Kidney (tissue), 14 donors: ENCODE data around the gene ACOT9. TPM values are rescaled to one million over a fixed set of nuclear protein-coding genes. Genes with fewer than 3 reads are reported as not detected.
"Not testable (repeated sequence)": the region's sequence is repeated elsewhere in the genome, so short reads cannot be mapped to it uniquely, and the experiment has no call there.

Experiments
- DNase-seq, 5 donors: peaks; one replicate each; pipeline ENCODE4 v3.0.0-alpha.2; 2013 to 2020
- FAIRE-seq: peaks from 2 replicates; lab custom pipeline; 2012; peaks lifted over from hg19 to GRCh38; lab: Jason Lieb, UNC
- H3K27ac ChIP-seq, 2 donors: one replicate each; pipeline ENCODE4 v1.7.0; 2013; ENCODE audit warnings: low read depth in 2 of 2, low read length in 2 of 2, inconsistent platforms in 1 of 2
- H3K27me3 ChIP-seq: one replicate; pipeline ENCODE4 v1.7.1; 2013; ENCODE audit warnings: low read length, inconsistent platforms; ENCODE audit not compliant: control insufficient read depth, insufficient read depth
- H3K36me3 ChIP-seq, 3 donors: one replicate each; pipeline versions ENCODE4 v1.7.0 to v1.7.1; 2013; ENCODE audit warnings: low read length in 3 of 3, control low read depth in 1 of 3, inconsistent platforms in 1 of 3; ENCODE audit not compliant: insufficient read depth in 3 of 3, control insufficient read depth in 2 of 3
- H3K4me1 ChIP-seq, 3 donors: one replicate each; pipeline versions ENCODE4 v1.7.0 to v1.7.1; 2013; ENCODE audit warnings: low read length in 3 of 3, inconsistent platforms in 1 of 3, low read depth in 1 of 3; ENCODE audit not compliant: control insufficient read depth in 2 of 3, insufficient read depth in 2 of 3
- H3K4me3 ChIP-seq, 3 donors: one replicate each; pipeline versions ENCODE4 v1.7.0 to v1.8.1; 2013; ENCODE audit warnings: low read length in 3 of 3, control low read depth in 1 of 3, inconsistent platforms in 1 of 3
- H3K9ac ChIP-seq, 3 donors: one replicate each; pipeline versions ENCODE4 v1.7.0 to v1.7.1; 2013; ENCODE audit warnings: low read length in 3 of 3, control low read depth in 1 of 3, inconsistent platforms in 1 of 3
- H3K9me3 ChIP-seq, 3 donors: one replicate each; pipeline versions ENCODE4 v1.7.0 to v1.7.1; 2013; ENCODE audit warnings: low read length in 3 of 3, control low read depth in 1 of 3, inconsistent platforms in 1 of 3; ENCODE audit not compliant: control insufficient read depth in 2 of 3, insufficient read depth in 1 of 3
- intact Hi-C: fragments of 100-400 bp; cut with DNase I; formaldehyde crosslinking; loops from one replicate; pipeline ENCODE4 v1.11.1; 2022
- polyA plus RNA-seq: library from polyadenylated mRNA; stranded (reverse); fragments of 350-450 nt; fragmentation: Illumina TruSeq; extraction: RNeasy Lipid Tissue Mini Kit (QIAGEN cat#74804); gene quantifications from one replicate; pipeline ENCODE4 v1.2.3, GENCODE V29; 2014; ENCODE audit warnings: low read depth, low replicate concordance; ENCODE audit not compliant: insufficient read depth
- total RNA-seq: library from RNA; stranded (reverse); fragmentation: NEBNext Ultra II Directional; extraction: Animal tissue kit (Norgen Biotek cat#: 25700); gene quantifications from one replicate; pipeline ENCODE4 v1.2.1, GENCODE V29; 2021
- TF ChIP-seq, protein P1 (sequence below): IDR thresholded peaks from 3 replicates; pipeline ENCODE4 v1.5.1; 2012; ENCODE audit warnings: mild to moderate bottlenecking, moderate library complexity, borderline replicate concordance; ENCODE audit not compliant: insufficient read depth; ENCODE audit errors: extremely low read depth
- donor health status: control.
- donor health status: control.
- donor health status: control.
- donor health status: control.
- donor health status: control.
- donor health status: DM: yes; HTN: yes; CAD: no.
- donor health status: Normal renal cell carcinoma (clear cell type).

Gene ACOT9
- total and polyA plus RNA-seq, 2 donors from 2014 or later: 24.9 to 42.7 TPM

DNA sequence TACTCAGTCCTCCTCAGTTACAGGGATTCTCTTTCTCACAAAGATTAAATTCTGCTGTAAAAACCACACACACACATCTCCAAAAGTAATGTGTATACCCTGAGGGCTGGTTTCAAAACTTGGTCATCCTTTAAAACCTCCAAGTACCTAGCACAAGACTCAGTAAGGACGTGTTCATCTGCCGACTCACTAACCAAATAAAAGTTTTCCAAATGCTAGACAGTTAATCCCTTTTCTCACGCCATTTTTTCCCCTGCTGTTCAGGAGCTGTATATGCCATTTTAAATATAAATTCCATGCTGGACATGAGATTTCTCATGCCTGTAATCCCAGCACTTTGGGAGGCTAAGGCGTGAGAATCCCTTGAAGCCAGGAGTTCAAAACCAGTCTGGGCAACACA, 35.9 kb upstream of the ACOT9 start:
- DNase-seq: no peak
- FAIRE-seq: no peak
- intact Hi-C loops: no loop called here
- no peaks in the 10 kb centered on the region for H3K9me3 ChIP-seq
- H3K9ac ChIP-seq: no peak overlapping the region
- H3K27me3 ChIP-seq: no peaks in the 10 kb centered on the region
- TF ChIP-seq, protein P1, sequence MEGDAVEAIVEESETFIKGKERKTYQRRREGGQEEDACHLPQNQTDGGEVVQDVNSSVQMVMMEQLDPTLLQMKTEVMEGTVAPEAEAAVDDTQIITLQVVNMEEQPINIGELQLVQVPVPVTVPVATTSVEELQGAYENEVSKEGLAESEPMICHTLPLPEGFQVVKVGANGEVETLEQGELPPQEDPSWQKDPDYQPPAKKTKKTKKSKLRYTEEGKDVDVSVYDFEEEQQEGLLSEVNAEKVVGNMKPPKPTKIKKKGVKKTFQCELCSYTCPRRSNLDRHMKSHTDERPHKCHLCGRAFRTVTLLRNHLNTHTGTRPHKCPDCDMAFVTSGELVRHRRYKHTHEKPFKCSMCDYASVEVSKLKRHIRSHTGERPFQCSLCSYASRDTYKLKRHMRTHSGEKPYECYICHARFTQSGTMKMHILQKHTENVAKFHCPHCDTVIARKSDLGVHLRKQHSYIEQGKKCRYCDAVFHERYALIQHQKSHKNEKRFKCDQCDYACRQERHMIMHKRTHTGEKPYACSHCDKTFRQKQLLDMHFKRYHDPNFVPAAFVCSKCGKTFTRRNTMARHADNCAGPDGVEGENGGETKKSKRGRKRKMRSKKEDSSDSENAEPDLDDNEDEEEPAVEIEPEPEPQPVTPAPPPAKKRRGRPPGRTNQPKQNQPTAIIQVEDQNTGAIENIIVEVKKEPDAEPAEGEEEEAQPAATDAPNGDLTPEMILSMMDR: no peak
- H3K4me1 ChIP-seq: no peaks in the 10 kb centered on the region
- H3K27ac ChIP-seq: no peak overlapping the region
- H3K36me3 ChIP-seq: peaks cover 0 to 1% (median 0%) of the 10 kb centered on the region in 3 donors
- no peak overlapping the region for H3K4me3 ChIP-seq

DNA sequence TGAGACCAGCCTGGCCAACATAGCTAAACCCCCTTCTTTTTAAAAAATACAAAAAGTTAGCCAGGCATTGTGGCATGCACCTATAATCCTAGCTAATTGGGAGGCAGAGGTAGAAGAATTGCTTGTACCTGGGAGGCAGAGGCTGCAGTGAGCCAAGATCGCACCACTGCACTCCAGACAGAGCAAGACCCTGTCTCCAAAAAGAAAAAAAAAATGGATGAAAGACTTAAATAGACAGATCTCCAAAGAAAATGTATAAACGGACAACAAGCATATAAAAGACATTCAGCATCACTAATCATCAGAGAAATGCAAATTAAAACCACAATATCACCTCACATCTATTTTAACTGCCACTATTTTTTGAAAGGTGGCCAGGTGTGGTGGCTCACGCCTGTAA, 33.3 kb upstream of the ACOT9 start:
- Histone ChIP-seq H3K4me3 (no peak overlapping the region), H3K9me3 (no peaks in the 10 kb centered on the region), H3K27ac (no peak overlapping the region), H3K4me1 (peaks cover 0 to 4% (median 0%) of the 10 kb centered on the region in 3 donors), H3K9ac (no peak overlapping the region), H3K36me3 (no peaks in the 10 kb centered on the region), H3K27me3 (no peaks in the 10 kb centered on the region)
- FAIRE-seq: no peak
- intact Hi-C loops: no loop called here
- TF ChIP-seq, protein P1: no peak
- no peak for DNase-seq

DNA sequence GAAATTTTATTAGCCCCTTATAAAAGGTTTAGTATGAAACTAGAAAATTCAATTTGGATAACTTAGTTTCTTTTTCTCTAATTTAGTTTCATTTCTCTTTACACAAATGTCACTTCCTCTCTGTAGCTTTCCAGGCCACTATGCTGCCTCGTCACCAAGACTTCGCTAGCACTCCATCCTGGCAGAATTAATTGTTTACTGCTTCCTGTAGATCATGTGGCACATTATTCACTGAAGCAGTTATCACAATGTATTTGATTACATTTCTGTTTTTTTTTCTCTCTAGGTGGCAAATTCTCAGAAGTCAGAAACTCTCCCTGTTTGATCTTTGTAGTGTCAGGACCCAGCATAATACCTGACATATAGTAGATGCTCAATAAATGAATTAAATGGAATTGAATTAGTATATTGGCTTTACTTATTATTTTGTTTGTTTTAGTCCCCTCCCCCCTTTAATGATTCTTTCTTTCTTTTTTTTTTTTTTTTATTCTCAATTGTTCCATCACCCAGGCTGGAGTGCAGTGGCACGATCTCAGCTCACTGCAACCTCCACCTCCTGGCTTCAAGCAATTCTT, 30.6 kb upstream of the ACOT9 start:
- Histone ChIP-seq H3K27me3 (no peaks in the 10 kb centered on the region), H3K4me3 (no peak overlapping the region), H3K27ac (no peak overlapping the region), H3K9ac (no peak overlapping the region), H3K9me3 (no peaks in the 10 kb centered on the region), H3K4me1 (peaks cover 0 to 4% (median 0%) of the 10 kb centered on the region in 3 donors), H3K36me3 (no peaks in the 10 kb centered on the region)
- FAIRE-seq (no peak), DNase-seq (peak in 1 of 5 donors; percentile 41)
- intact Hi-C loops: no loop called here
- TF ChIP-seq, protein P1: no peak

DNA sequence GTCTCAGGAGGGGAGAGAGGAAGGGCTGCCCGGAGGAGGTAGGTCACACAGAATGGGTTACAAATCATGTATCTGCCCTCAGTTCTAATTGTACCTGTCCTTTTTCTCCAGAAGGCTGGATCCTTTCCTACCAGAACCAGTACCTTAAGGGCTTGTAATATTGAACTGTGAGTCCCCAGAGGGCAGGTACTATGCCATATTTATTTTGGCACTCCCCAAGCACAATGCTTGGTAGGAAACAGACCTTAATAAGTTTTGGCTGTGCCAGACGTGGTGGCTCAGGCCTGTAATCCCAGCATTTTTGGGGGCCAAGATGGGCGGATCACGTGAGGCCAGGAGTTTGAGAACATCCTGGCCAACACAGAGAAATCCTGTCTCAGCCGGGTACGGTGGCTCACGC, 28.0 kb upstream of the ACOT9 start:
- H3K4me3 ChIP-seq, DNase-seq, H3K4me1 ChIP-seq, intact Hi-C loops, H3K9me3 ChIP-seq, H3K27ac ChIP-seq, H3K9ac ChIP-seq, FAIRE-seq, H3K27me3 ChIP-seq, H3K36me3 ChIP-seq: not testable (repeated sequence)
